Stromal cell of bone marrow (primary cell): ENCODE results near the gene PRDM15.

ENCODE experiments used
- DNase-seq: peaks from one replicate; pipeline ENCODE4 v3.0.0-alpha.2; 2012; ENCODE audit warnings: low read depth

The PRDM15 gene

GRCh38 chr21:41879190-41879998 is at the start of gene PRDM15:
PRDM15 (minus strand) TSS chr21:41879344; CDS start chr21:41860363, 18,981 bp downstream.
- DNase-seq: peak; percentile 67

- DNase-seq: no peak
Observed at GRCh38 chr21:41928621-41929220, 49.6 kb upstream of the PRDM15 start.

GRCh38 chr21:41927727-41928409 is 48.7 kb upstream of the PRDM15 start:
- DNase-seq: no peak

- no peak for DNase-seq
Observed at GRCh38 chr21:41926807-41927171, 47.6 kb upstream of the PRDM15 start.

GRCh38 chr21:41926117-41926806 is 47.1 kb upstream of the PRDM15 start:
- DNase-seq: no peak

GRCh38 chr21:41925767-41926116 is 46.6 kb upstream of the PRDM15 start:
- DNase-seq: no peak

GRCh38 chr21:41924368-41924754 is 45.2 kb upstream of the PRDM15 start:
- no peak for DNase-seq

- DNase-seq: peak; percentile 82
Observed at GRCh38 chr21:41923631-41924367, 44.7 kb upstream of the PRDM15 start.

- DNase-seq: no peak
Observed at GRCh38 chr21:41923186-41923585, 44.0 kb upstream of the PRDM15 start.

- no peak for DNase-seq
Observed at GRCh38 chr21:41921021-41921420, 41.9 kb upstream of the PRDM15 start.

- no peak for DNase-seq
Observed at GRCh38 chr21:41920476-41920875, 41.3 kb upstream of the PRDM15 start.

- no peak for DNase-seq
Observed at GRCh38 chr21:41919666-41920398, 40.7 kb upstream of the PRDM15 start.

GRCh38 chr21:41918561-41919358 is 39.6 kb upstream of the PRDM15 start:
- DNase-seq: no peak

- DNase-seq: no peak
Observed at GRCh38 chr21:41917531-41917930, 38.4 kb upstream of the PRDM15 start.

- DNase-seq: no peak
Observed at GRCh38 chr21:41916888-41917433, 37.8 kb upstream of the PRDM15 start.

GRCh38 chr21:41914965-41915364 is 35.8 kb upstream of the PRDM15 start:
- no peak for DNase-seq

- no peak for DNase-seq
Observed at GRCh38 chr21:41914358-41914757, 35.2 kb upstream of the PRDM15 start.

GRCh38 chr21:41913230-41913629 is 34.1 kb upstream of the PRDM15 start:
- DNase-seq: no peak

- no peak for DNase-seq
Observed at GRCh38 chr21:41908829-41909228, 29.7 kb upstream of the PRDM15 start.
